ENCODE results near the gene CDH8.

DNA sequence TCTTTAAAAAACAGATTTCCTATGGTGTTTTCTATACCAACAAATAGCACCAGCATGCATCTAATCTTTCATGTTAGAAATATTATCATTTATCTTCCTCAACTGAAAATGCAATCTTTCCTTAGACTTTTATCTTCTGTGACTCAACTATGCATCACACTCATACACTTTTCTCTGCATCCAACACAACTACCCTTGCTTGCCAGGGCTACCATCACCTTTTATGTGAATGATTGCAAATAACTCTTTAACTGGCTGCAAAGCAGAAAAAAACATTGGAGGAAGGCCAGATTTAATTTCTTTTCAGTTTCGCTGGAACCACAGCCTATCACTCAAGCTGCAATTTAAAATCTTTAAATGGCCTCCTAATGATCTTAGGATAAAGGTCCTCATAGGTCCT, 212.9 kb downstream of the CDH8 start:
- TF ChIP-seq, protein P1, sequence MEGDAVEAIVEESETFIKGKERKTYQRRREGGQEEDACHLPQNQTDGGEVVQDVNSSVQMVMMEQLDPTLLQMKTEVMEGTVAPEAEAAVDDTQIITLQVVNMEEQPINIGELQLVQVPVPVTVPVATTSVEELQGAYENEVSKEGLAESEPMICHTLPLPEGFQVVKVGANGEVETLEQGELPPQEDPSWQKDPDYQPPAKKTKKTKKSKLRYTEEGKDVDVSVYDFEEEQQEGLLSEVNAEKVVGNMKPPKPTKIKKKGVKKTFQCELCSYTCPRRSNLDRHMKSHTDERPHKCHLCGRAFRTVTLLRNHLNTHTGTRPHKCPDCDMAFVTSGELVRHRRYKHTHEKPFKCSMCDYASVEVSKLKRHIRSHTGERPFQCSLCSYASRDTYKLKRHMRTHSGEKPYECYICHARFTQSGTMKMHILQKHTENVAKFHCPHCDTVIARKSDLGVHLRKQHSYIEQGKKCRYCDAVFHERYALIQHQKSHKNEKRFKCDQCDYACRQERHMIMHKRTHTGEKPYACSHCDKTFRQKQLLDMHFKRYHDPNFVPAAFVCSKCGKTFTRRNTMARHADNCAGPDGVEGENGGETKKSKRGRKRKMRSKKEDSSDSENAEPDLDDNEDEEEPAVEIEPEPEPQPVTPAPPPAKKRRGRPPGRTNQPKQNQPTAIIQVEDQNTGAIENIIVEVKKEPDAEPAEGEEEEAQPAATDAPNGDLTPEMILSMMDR (conservative IDR thresholded peaks at IDR 0.05; ENCODE audit: low read length), result no peak
- TF ChIP-seq EZH2phosphoT487 (IDR thresholded peaks at IDR 0.05; ENCODE audit: borderline replicate concordance, low read depth, low read length), result no peak
